GM12878 (cell line): ENCODE data around the gene ZSCAN18. TPM values are rescaled to one million over a fixed set of nuclear protein-coding genes. Genes with fewer than 3 reads are reported as not detected.

Experiments
- ATAC-seq: fragments of 200-7000 bp; cut with Tn5 transposase; 3 replicates; pipeline ENCODE4 v1.9.1; 2020; ENCODE audit warnings: mild to moderate bottlenecking, moderate library complexity
- BruUV-seq: library from RNA; stranded (reverse); fragments of 400-500 nt; replicated peaks from 2 replicates; lab custom pipeline; 2021; lab: Mats Ljungman, UMichigan
- CTCF ChIA-PET: fragments of 300-600 bp; sonication (Branson Sonifier 250); formaldehyde crosslinking; extraction: SDS; loops from one replicate; lab custom pipeline; 2021; ENCODE audit warnings: inconsistent platforms; lab: Yijun Ruan, JAX
- POLR2A ChIA-PET: fragments of 350-600 bp; formaldehyde crosslinking; extraction: SDS; loops from one replicate; lab custom pipeline; 2021; ENCODE audit warnings: inconsistent platforms; lab: Charles Lee
- RAD21 ChIA-PET: fragments of 300-600 bp; sonication (Branson Sonifier 250); formaldehyde crosslinking; loops from one replicate; lab custom pipeline; 2023; ENCODE audit warnings: antibody characterized with exemption; ENCODE audit not compliant: unreplicated experiment; lab: Charles Lee
- SMC1A ChIA-PET: fragments of 300-600 bp; sonication (Branson Sonifier 250); formaldehyde crosslinking; loops from one replicate; lab custom pipeline; 2023; ENCODE audit not compliant: unreplicated experiment, uncharacterized antibody; lab: Charles Lee
- DNase-seq: peaks from one replicate; pipeline ENCODE4 v3.0.0-alpha.2; 2011; ENCODE audit warnings: low read depth, low spot score
- FAIRE-seq: peaks from 3 replicates; lab custom pipeline; 2011; peaks lifted over from hg19 to GRCh38; lab: Jason Lieb, UNC
- H2AFZ ChIP-seq: 2 replicates; pipeline ENCODE4 v1.6.0; 2011; ENCODE audit warnings: low read depth, low read length, control low read depth; ENCODE audit not compliant: control insufficient read depth
- H3K27ac ChIP-seq: 2 replicates; pipeline ENCODE4 v1.5.1; 2011; ENCODE audit warnings: control low read depth; ENCODE audit not compliant: control insufficient read depth, insufficient read depth
- H3K27me3 ChIP-seq, 2 experiments: replicated peaks in 1 of 2; 2 replicates each; pipeline versions ENCODE4 v1.6.0 to v1.6.1; 2011; ENCODE audit warnings: low read length in 1 of 2; ENCODE audit not compliant: control insufficient read depth in 2 of 2, insufficient read depth in 2 of 2
- H3K36me3 ChIP-seq, 2 experiments: 2 replicates each; pipeline ENCODE4 v1.5.1; 2011; ENCODE audit warnings: low read length in 1 of 2; ENCODE audit not compliant: control insufficient read depth in 2 of 2, insufficient read depth in 2 of 2
- H3K4me1 ChIP-seq: 2 replicates; pipeline ENCODE4 v1.6.1; 2011; ENCODE audit warnings: mild to moderate bottlenecking, low read length, moderate library complexity, mixed read lengths; ENCODE audit not compliant: control insufficient read depth, insufficient read depth
- H3K4me2 ChIP-seq: 2 replicates; pipeline ENCODE4 v1.6.0; 2011; ENCODE audit warnings: control low read depth; ENCODE audit not compliant: control insufficient read depth, insufficient read depth
- H3K4me3 ChIP-seq: fragments of 200-600 bp; sonication (generic); 2 replicates; pipeline ENCODE4 v1.5.1; 2016
- H3K79me2 ChIP-seq: 2 replicates; pipeline ENCODE4 v1.6.0; 2011; ENCODE audit warnings: low read length; ENCODE audit not compliant: control insufficient read depth, insufficient read depth
- H3K9ac ChIP-seq: 2 replicates; pipeline ENCODE4 v1.8.0; 2011; ENCODE audit warnings: low read length, control low read depth, mixed read lengths; ENCODE audit not compliant: control insufficient read depth, insufficient read depth
- H3K9me3 ChIP-seq: replicated peaks from 3 replicates; pipeline ENCODE4 v1.5.1; 2011; ENCODE audit warnings: mild to moderate bottlenecking, low read length; ENCODE audit not compliant: control insufficient read depth, insufficient read depth
- H4K20me1 ChIP-seq: 2 replicates; pipeline ENCODE4 v1.6.0; 2011; ENCODE audit not compliant: control insufficient read depth, insufficient read depth
- KAT2A ChIP-seq: conservative IDR thresholded peaks from 2 replicates; pipeline ENCODE4 v1.6.1; 2011; ENCODE audit warnings: low read depth, low read length; ENCODE audit not compliant: control insufficient read depth
- SPI1 ChIP-seq: IDR thresholded peaks from 2 replicates; pipeline ENCODE4 v1.6.1; 2011; ENCODE audit warnings: low read depth, mild to moderate bottlenecking, low read length, moderate library complexity, borderline replicate concordance; ENCODE audit not compliant: insufficient read depth
- SREBF2 ChIP-seq: IDR thresholded peaks from 2 replicates; pipeline ENCODE4 v1.6.1; 2012; ENCODE audit warnings: mild to moderate bottlenecking, low read length
- ZZZ3 ChIP-seq: IDR thresholded peaks from 2 replicates; pipeline ENCODE4 v1.6.1; 2011; ENCODE audit warnings: low read depth; ENCODE audit not compliant: control insufficient read depth, insufficient read length
- WGBS: methylation state at CpG from one replicate; pipeline ENCODE4 v1.1.6; 2016; ENCODE audit warnings: low lambda C conversion rate; ENCODE audit not compliant: insufficient replicate concordance, insufficient coverage; ENCODE audit errors: missing lambda C conversion rate; 5-methylcytosine and 5-hydroxymethylcytosine counted together
- in situ Hi-C: fragments of 300-500 bp; cut with MboI; formaldehyde crosslinking; loops from 9 replicates; pipeline ENCODE4 v1.14.3; 2018; ENCODE audit warnings: mixed read lengths
- intact Hi-C: fragments of 100-400 bp; cut with micrococcal nuclease; formaldehyde crosslinking; loops from one replicate; pipeline ENCODE4 v1.14.2; 2022; ENCODE audit not compliant: unreplicated experiment
- polyA plus RNA-seq, 11 experiments: library from polyadenylated mRNA; depleted of rRNA in 4 of 11; unstranded in 6 of 11; stranded (reverse) in 5 of 11; fragments of >200 nt; fragmentation: Nextera tagmentation in 4 of 11; fragmentation: Illumina TruSeq in 1 of 11; extraction: Ambion mirVana in 4 of 11; extraction: Trizol in 1 of 11; gene quantifications; 1 replicate in 1 of 11; 2 replicates in 10 of 11; pipeline versions ENCODE4 v1.2.1 to v1.2.3, GENCODE V29; 2011 to 2016; ENCODE audit warnings: inconsistent platforms in 2 of 11, missing spikeins in 2 of 11, low read depth in 1 of 11
- total RNA-seq, 4 experiments: library from RNA; depleted of rRNA in 3 of 4; stranded (reverse); fragments of >200 nt in 3 of 4; fragmentation: Illumina TruSeq in 1 of 4; extraction: Trizol in 1 of 4; gene quantifications; 2 replicates each; pipeline versions ENCODE4 v1.2.1 to v1.2.3, GENCODE V29; 2013 to 2021
- TF ChIP-seq, protein P1 (sequence below): fragments of 450-650 bp; IDR thresholded peaks from 2 replicates; pipeline ENCODE4 v1.6.1; 2018; ENCODE audit warnings: mild to moderate bottlenecking, low read depth, moderate library complexity; ENCODE audit not compliant: partially characterized antibody

ZSCAN18 gene
- total and polyA plus RNA-seq, 10 of the 15 experiments (the other 5 are each of a cell fraction or from before 2014, with no cell fraction given) = 0.64 TPM; not detected in 8

DNA sequence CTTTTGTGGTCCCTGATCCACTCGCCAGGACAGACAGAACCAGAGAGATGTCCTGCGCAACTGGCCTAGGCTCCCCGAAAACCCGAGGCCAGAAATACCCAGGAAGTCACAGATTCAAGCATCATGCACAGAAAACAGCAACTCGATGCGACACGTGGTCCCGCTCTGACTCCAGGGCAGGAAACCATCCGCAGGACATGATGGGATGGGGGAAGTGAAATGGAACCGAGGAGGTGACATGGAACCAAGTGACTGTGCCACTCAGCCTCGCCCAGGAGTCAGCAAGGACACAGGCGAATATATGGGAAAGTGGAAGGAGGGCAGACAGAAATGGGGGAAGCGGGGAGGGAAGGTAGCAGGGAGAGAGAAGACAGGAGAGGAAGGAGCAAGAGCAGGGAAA is 1.1 kb downstream of the ZSCAN18 start:
- SMC1A ChIA-PET = no interaction called here
- ATAC-seq (no peak), FAIRE-seq (no peak), DNase-seq (no peak)
- Histone ChIP-seq H3K27ac (no peak overlapping the region), H3K36me3 (no peaks in the 10 kb centered on the region), H3K79me2 (no peaks in the 10 kb centered on the region), H3K4me1 (no peaks in the 10 kb centered on the region), H3K9me3 (peaks cover 13% of the 10 kb centered on the region; the same call in 2 of the 3 replicates), H3K4me2 (no peak overlapping the region), H2AFZ (no peak overlapping the region), H4K20me1 (no peaks in the 10 kb centered on the region), H3K9ac (no peak overlapping the region), H3K4me3 (no peak overlapping the region), H3K27me3 (no peaks in the 10 kb centered on the region)
- CTCF ChIA-PET = no interaction called here
- RAD21 ChIA-PET = no interaction called here
- 79% methylated on average over 13 of the region's 13 CpGs for WGBS
- no peak for TF ChIP-seq ZZZ3
- BruUV-seq = no TSS peak
- intact Hi-C loops (no loop called here), in situ Hi-C loops (no loop called here)
- POLR2A ChIA-PET = no interaction called here

DNA sequence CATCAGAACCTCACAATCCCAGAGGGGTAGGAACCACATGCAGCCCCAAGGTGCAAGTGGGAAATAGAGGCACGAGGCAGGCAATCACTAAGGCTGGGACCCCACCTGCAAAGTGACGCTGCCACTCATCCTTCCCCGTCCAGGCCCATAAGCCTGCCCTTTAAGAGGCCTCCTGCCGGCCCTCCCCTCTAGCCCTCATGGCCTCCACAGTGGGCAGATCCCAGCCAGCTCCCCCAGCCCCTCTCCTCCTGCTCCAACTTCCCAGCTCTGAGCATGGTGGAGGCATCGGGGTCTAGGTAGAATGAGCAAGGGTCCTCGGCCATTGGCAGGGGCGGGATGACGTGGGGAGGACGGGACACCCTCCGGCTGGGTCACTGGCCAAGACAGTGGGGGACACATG is 2.7 kb downstream of the ZSCAN18 start:
- H3K9me3 ChIP-seq = peaks cover 13% of the 10 kb centered on the region; the same call in 2 of the 3 replicates
- RAD21 ChIA-PET = no interaction called here
- no peak for FAIRE-seq

More for the DNA sequence above, 2.7 kb downstream of the ZSCAN18 start:
- Histone ChIP-seq H4K20me1 (no peaks in the 10 kb centered on the region), H3K9ac (no peak overlapping the region), H3K27ac (no peak overlapping the region), H3K4me3 (no peak overlapping the region), H3K4me1 (no peaks in the 10 kb centered on the region), H3K4me2 (no peak overlapping the region), H2AFZ (no peak overlapping the region), H3K27me3 (no peaks in the 10 kb centered on the region), H3K79me2 (no peaks in the 10 kb centered on the region), H3K36me3 (no peaks in the 10 kb centered on the region)
- in situ Hi-C loops (no loop called here), intact Hi-C loops (no loop called here)
- 71% methylated on average over 10 of the region's 10 CpGs for WGBS
- DNase-seq (no peak), ATAC-seq (no peak)
- ChIA-PET CTCF (no interaction called here), SMC1A (no interaction called here), POLR2A (no interaction called here)
- TF ChIP-seq SPI1 (no peak), KAT2A (no peak), SREBF2 (no peak)
- TF ChIP-seq, protein P1, sequence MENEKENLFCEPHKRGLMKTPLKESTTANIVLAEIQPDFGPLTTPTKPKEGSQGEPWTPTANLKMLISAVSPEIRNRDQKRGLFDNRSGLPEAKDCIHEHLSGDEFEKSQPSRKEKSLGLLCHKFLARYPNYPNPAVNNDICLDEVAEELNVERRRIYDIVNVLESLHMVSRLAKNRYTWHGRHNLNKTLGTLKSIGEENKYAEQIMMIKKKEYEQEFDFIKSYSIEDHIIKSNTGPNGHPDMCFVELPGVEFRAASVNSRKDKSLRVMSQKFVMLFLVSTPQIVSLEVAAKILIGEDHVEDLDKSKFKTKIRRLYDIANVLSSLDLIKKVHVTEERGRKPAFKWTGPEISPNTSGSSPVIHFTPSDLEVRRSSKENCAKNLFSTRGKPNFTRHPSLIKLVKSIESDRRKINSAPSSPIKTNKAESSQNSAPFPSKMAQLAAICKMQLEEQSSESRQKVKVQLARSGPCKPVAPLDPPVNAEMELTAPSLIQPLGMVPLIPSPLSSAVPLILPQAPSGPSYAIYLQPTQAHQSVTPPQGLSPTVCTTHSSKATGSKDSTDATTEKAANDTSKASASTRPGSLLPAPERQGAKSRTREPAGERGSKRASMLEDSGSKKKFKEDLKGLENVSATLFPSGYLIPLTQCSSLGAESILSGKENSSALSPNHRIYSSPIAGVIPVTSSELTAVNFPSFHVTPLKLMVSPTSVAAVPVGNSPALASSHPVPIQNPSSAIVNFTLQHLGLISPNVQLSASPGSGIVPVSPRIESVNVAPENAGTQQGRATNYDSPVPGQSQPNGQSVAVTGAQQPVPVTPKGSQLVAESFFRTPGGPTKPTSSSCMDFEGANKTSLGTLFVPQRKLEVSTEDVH = no peak
- BruUV-seq = no TSS peak
